GM23248 (cell line): Measurements from ENCODE around the gene DLGAP3. TPM values are rescaled to one million over a fixed set of nuclear protein-coding genes. Genes with fewer than 3 reads are reported as not detected.

Source experiments
- DNase-seq: peaks from one replicate; pipeline ENCODE4 v3.0.0-alpha.2; 2015
- H2AFZ ChIP-seq: fragments of 200-600 bp; sonication (generic); 2 replicates; pipeline ENCODE4 v1.6.1; 2016; ENCODE audit warnings: antibody characterized with exemption
- H3F3A ChIP-seq: fragments of 200-600 bp; sonication (generic); 2 replicates; pipeline ENCODE4 v1.6.1; 2016; ENCODE audit warnings: mild to moderate bottlenecking, antibody characterized with exemption, mixed run types; ENCODE audit not compliant: insufficient read depth
- H3K27ac ChIP-seq: fragments of 200-600 bp; sonication (generic); 2 replicates; pipeline ENCODE4 v1.5.1; 2016; ENCODE audit warnings: mild to moderate bottlenecking
- H3K27me3 ChIP-seq: fragments of 200-600 bp; sonication (generic); replicated peaks from 2 replicates; pipeline ENCODE4 v1.6.1; 2016; ENCODE audit warnings: mild to moderate bottlenecking; ENCODE audit not compliant: insufficient read depth
- H3K36me3 ChIP-seq: fragments of 200-600 bp; sonication (generic); 2 replicates; pipeline ENCODE4 v1.6.1; 2016; ENCODE audit warnings: low read depth, mild to moderate bottlenecking
- H3K4me1 ChIP-seq: fragments of 200-600 bp; sonication (generic); 2 replicates; pipeline ENCODE4 v1.6.1; 2016; ENCODE audit warnings: mild to moderate bottlenecking; ENCODE audit not compliant: insufficient read depth
- H3K4me2 ChIP-seq: fragments of 200-600 bp; sonication (generic); one replicate; pipeline ENCODE4 v1.6.1; 2016; ENCODE audit warnings: mild to moderate bottlenecking; ENCODE audit not compliant: unreplicated experiment
- H3K4me3 ChIP-seq: fragments of 200-600 bp; sonication (generic); 2 replicates; pipeline ENCODE4 v1.5.1; 2016; ENCODE audit warnings: mild to moderate bottlenecking
- H3K79me2 ChIP-seq: fragments of 200-600 bp; sonication (generic); 2 replicates; pipeline ENCODE4 v1.6.1; 2016; ENCODE audit warnings: mild to moderate bottlenecking; ENCODE audit not compliant: insufficient read depth
- H3K9ac ChIP-seq: fragments of 200-600 bp; sonication (generic); 2 replicates; pipeline ENCODE4 v1.6.1; 2016; ENCODE audit warnings: mild to moderate bottlenecking
- H3K9me2 ChIP-seq: fragments of 200-600 bp; sonication (generic); 2 replicates; pipeline ENCODE4 v1.6.1; 2016; ENCODE audit warnings: mixed run types, mild to moderate bottlenecking, moderate library complexity; ENCODE audit not compliant: insufficient read depth
- H3K9me3 ChIP-seq: fragments of 200-600 bp; sonication (generic); one replicate; pipeline ENCODE4 v1.6.1; 2017; ENCODE audit warnings: low read depth
- H4K20me1 ChIP-seq: fragments of 200-600 bp; sonication (generic); 2 replicates; pipeline ENCODE4 v1.6.0; 2016; ENCODE audit not compliant: insufficient read depth
- EZH2 ChIP-seq: fragments of 200-600 bp; sonication (generic); IDR thresholded peaks from 2 replicates; pipeline ENCODE4 v1.6.1; 2018; ENCODE audit warnings: antibody characterized with exemption, mild to moderate bottlenecking; ENCODE audit not compliant: insufficient read depth, poor library complexity, severe bottlenecking
- EZH2phosphoT487 ChIP-seq: fragments of 200-600 bp; sonication (generic); IDR thresholded peaks from 2 replicates; pipeline ENCODE4 v1.6.1; 2018; ENCODE audit warnings: antibody characterized with exemption, moderate library complexity, mild to moderate bottlenecking, low read depth; ENCODE audit not compliant: insufficient read depth
- WGBS, 2 experiments: methylation state at CpG; one replicate each; pipeline ENCODE4 v1.1.6; 2015 to 2017; ENCODE audit warnings: low lambda C conversion rate in 2 of 2, low coverage in 1 of 2; ENCODE audit errors: missing lambda C conversion rate in 2 of 2; 5-methylcytosine and 5-hydroxymethylcytosine counted together
- in situ Hi-C: fragments of 300-500 bp; cut with MboI; formaldehyde crosslinking; loops from 2 replicates; pipeline ENCODE4 v1.15.0; 2020
- polyA plus RNA-seq: library from polyadenylated mRNA; unstranded; fragments of >200 nt; fragmentation: Nextera tagmentation; extraction: Ambion mirVana; gene quantifications from 2 replicates; pipeline ENCODE4 v1.2.1, GENCODE V29; 2016
- total RNA-seq: library from RNA; depleted of rRNA; stranded (reverse); fragments of >200 nt; shearing (Covaris generic); gene quantifications from 2 replicates; pipeline ENCODE4 v1.2.3, GENCODE V29; 2014

DLGAP3 gene
- total and polyA plus RNA-seq, 2 experiments from 2014 or later, result 0.11 TPM; not detected in 1

DNA sequence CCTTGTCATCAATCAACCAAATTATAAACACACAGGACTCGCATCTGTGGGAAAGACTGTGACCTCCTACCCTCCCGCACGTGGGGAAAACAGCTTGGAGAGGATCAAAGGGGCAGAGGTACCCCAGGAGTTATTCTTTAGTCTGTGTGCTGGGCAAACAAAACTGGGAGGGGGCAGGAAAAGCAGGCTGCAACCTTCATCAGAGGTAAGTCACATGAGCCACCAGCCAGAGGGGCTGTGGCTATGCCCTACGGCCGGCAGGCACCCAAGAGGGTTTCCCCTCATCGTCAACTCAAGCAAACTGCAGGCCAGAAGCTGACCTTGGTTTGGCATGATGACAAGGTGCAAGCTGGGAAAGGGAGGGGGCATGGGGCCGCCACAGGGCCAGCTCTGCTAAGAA, 82.4 kb downstream of the DLGAP3 start:
- H3K9ac ChIP-seq, result no peak overlapping the region
- H3K4me3 ChIP-seq, result no peak overlapping the region
- H3K79me2 ChIP-seq, result peaks cover 31% of the 10 kb centered on the region
- TF ChIP-seq EZH2phosphoT487 (no peak), EZH2 (no peak)
- H3K27me3 ChIP-seq, result no peaks in the 10 kb centered on the region
- H3K9me2 ChIP-seq, result no peaks in the 10 kb centered on the region
- no peaks in the 10 kb centered on the region for H3K36me3 ChIP-seq
- H3K4me2 ChIP-seq, result no peak overlapping the region
- no peaks in the 10 kb centered on the region for H3F3A ChIP-seq
- WGBS, 2 experiments, result 82% methylated on average over 6 to 7 of the region's 7 CpGs
- H2AFZ ChIP-seq, result no peak overlapping the region
- H3K9me3 ChIP-seq, result no peaks in the 10 kb centered on the region
- in situ Hi-C loops, result no loop called here
- 0 out of 2 replicates have a peak, but pooled peaks cover 4% of the 10 kb centered on the region for H3K4me1 ChIP-seq
- no peak overlapping the region for H3K27ac ChIP-seq
- DNase-seq, result no peak
- 0 out of 2 replicates have a peak, but pooled peaks cover 2% of the 10 kb centered on the region for H4K20me1 ChIP-seq

DNA sequence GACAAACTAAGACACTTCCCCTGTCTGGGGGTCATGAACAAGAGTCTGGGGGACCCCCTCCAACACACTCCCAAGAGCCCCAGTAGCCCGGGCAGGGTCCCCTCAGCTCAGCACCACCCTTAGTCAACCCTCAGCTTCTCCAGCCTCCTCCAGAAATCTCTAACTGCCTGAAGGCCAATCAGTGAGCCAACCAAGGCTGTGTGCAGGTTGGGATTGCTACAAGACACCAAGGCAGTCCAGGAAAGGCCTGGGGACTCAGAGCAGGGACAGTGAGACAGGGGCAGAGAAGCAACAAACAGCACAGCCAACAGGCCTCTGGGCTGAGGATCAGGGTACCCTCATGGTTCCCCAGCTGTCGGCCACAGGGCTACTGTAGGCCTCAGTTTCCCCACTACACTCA, 83.2 kb downstream of the DLGAP3 start:
- Histone ChIP-seq H3K9ac (no peak overlapping the region), H3K27ac (no peak overlapping the region), H3K79me2 (peaks cover 23% of the 10 kb centered on the region), H3K4me3 (no peak overlapping the region), H3K4me2 (no peak overlapping the region), H3F3A (no peaks in the 10 kb centered on the region), H3K36me3 (no peaks in the 10 kb centered on the region), H3K9me2 (no peaks in the 10 kb centered on the region), H3K27me3 (no peaks in the 10 kb centered on the region), H4K20me1 (no peaks in the 10 kb centered on the region), H3K4me1 (0 out of 2 replicates have a peak, but pooled peaks cover 6% of the 10 kb centered on the region), H3K9me3 (no peaks in the 10 kb centered on the region), H2AFZ (no peak overlapping the region)
- DNase-seq, result no peak
- 94 to 98% methylated on average over 2 of the region's 2 CpGs for WGBS, 2 experiments
- TF ChIP-seq EZH2phosphoT487, result no peak
- no peak for TF ChIP-seq EZH2
- in situ Hi-C loops, result no loop called here

DNA sequence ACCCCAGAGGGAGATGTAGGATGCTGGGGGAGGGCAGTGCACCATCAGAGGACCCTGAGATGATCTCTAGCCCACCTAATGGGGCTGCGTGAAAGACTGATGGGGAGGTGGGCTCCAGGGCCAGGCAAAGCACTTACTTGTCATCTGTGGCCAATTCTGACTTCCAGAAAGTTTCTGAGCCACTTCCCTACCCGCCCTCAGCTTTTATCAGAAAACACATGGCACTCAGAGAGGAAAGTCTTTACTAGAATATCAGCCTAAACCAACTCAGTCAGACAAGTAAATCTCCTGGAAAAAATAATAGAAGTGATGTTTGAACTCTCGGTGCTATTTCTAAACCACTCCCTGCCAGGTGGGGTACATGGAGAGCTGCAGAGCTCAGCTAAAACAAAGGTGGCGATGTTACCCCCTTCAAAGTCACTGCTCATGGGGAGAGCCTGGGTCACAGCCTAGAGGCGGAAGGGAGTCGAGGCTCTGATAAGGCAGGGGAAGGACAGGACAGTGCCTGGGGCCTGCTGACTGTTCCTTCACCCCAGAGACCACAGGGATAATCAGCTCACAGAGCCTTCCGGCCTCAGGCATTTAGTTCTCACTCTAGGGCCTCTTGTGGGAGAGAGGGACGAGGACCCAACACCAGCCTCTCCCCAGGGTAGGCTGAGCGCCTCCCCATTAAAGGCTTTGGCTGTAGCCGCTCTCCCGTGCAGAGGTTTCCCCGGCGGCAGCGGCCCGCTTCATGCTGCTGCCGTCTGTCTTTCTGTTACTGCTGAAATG, 84.1 kb downstream of the DLGAP3 start:
- Histone ChIP-seq H3K27me3 (no peaks in the 10 kb centered on the region), H2AFZ (no peak overlapping the region), H3K9me3 (no peaks in the 10 kb centered on the region), H4K20me1 (no peaks in the 10 kb centered on the region), H3K9me2 (no peaks in the 10 kb centered on the region), H3K79me2 (peaks cover 13% of the 10 kb centered on the region), H3K27ac (no peak overlapping the region), H3F3A (no peaks in the 10 kb centered on the region), H3K36me3 (no peaks in the 10 kb centered on the region), H3K9ac (no peak overlapping the region), H3K4me3 (no peak overlapping the region), H3K4me2 (no peak overlapping the region), H3K4me1 (0 out of 2 replicates have a peak, but pooled peaks cover 6% of the 10 kb centered on the region)
- TF ChIP-seq EZH2phosphoT487, result no peak
- no peak for TF ChIP-seq EZH2
- in situ Hi-C loops, result no loop called here
- no peak for DNase-seq
- WGBS, 2 experiments, result 90% methylated on average over 16 of the region's 16 CpGs

DNA sequence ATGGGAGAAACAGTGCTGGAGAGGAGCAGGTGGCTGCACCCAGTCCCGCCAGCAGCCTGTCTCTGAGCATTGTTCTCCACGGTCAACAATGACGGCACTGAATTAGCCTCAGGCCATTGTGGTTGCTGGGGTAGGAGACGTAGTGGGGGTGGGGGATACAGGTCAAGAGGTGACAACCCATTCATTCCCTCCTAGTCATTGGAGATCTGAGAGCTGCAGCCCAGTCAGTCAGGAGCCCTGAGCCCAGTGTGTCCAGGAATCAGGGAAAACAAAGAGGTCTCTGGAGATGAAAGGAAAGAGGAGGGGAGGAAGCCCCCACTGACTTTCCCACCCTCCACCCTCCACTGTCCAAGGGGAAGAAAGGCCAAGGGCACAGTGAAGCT, 85.2 kb downstream of the DLGAP3 start:
- in situ Hi-C loops, result no loop called here
- no peaks in the 10 kb centered on the region for H3K36me3 ChIP-seq
- H3K4me3 ChIP-seq, result no peak overlapping the region
- no peaks in the 10 kb centered on the region for H3K9me2 ChIP-seq
- H3F3A ChIP-seq, result no peaks in the 10 kb centered on the region
- no peaks in the 10 kb centered on the region for H4K20me1 ChIP-seq
- no peak overlapping the region for H3K4me2 ChIP-seq
- no peak overlapping the region for H3K9ac ChIP-seq
- WGBS, 2 experiments, result 65 to 71% methylated on average over 4 of the region's 4 CpGs
- H3K27me3 ChIP-seq, result no peaks in the 10 kb centered on the region
- H3K9me3 ChIP-seq, result no peaks in the 10 kb centered on the region
- H3K27ac ChIP-seq, result no peak overlapping the region
- 0 out of 2 replicates have a peak, but pooled peaks cover 6% of the 10 kb centered on the region for H3K79me2 ChIP-seq
- no peak overlapping the region for H2AFZ ChIP-seq
- DNase-seq, result no peak
- TF ChIP-seq EZH2 (no peak), EZH2phosphoT487 (no peak)
- H3K4me1 ChIP-seq, result 0 out of 2 replicates have a peak, but pooled peaks cover 6% of the 10 kb centered on the region
